Neuronal stem cell (in vitro differentiated cells): Measurements from ENCODE around the gene BTNL9.
A peak's percentile ranks its signal among the peaks of the same experiment; 100 is the strongest.

Experiments
- DNase-seq: peaks from one replicate; pipeline ENCODE4 v3.0.0-alpha.2; 2013; ENCODE audit warnings: low spot score
- H2AFZ ChIP-seq: one replicate; pipeline ENCODE4 v1.6.1; 2013; ENCODE audit warnings: mild to moderate bottlenecking, low read length, inconsistent platforms
- H2AK5ac ChIP-seq: 2 replicates; pipeline ENCODE4 v1.6.1; 2013; ENCODE audit warnings: low read depth, mild to moderate bottlenecking, inconsistent platforms, low read length, moderate library complexity, mixed read lengths
- H2BK120ac ChIP-seq: 2 replicates; pipeline ENCODE4 v1.6.1; 2013; ENCODE audit warnings: low read depth, mild to moderate bottlenecking, inconsistent platforms, low read length, moderate library complexity, mixed read lengths
- H2BK12ac ChIP-seq: one replicate; pipeline ENCODE4 v1.6.1; 2013; ENCODE audit warnings: low read length, inconsistent platforms
- H2BK15ac ChIP-seq: 2 replicates; pipeline ENCODE4 v1.6.1; 2013; ENCODE audit warnings: mild to moderate bottlenecking, low read length, inconsistent platforms, mixed read lengths
- H2BK5ac ChIP-seq: one replicate; pipeline ENCODE4 v1.6.1; 2013; ENCODE audit warnings: inconsistent platforms, mild to moderate bottlenecking, low read length, moderate library complexity
- H3K14ac ChIP-seq: one replicate; pipeline ENCODE4 v1.6.1; 2013; ENCODE audit warnings: low read length, inconsistent platforms
- H3K18ac ChIP-seq: 2 replicates; pipeline ENCODE4 v1.6.1; 2013; ENCODE audit warnings: low read length, inconsistent platforms
- H3K23ac ChIP-seq: 2 replicates; pipeline ENCODE4 v1.6.1; 2013; ENCODE audit warnings: low read depth, mild to moderate bottlenecking, mixed read lengths, low read length, inconsistent platforms; ENCODE audit not compliant: poor library complexity
- H3K27ac ChIP-seq: replicated peaks from 3 replicates; pipeline ENCODE4 v1.5.1; 2013; ENCODE audit warnings: low read length, inconsistent platforms
- H3K27me3 ChIP-seq, 3 experiments: 2 replicates each; pipeline ENCODE4 v1.6.1; 2013; ENCODE audit warnings: low read length in 3 of 3, mild to moderate bottlenecking in 2 of 3, inconsistent platforms in 1 of 3, low read depth in 1 of 3, mixed read lengths in 1 of 3, moderate library complexity in 1 of 3; ENCODE audit not compliant: control insufficient read depth in 3 of 3, insufficient read depth in 3 of 3
- H3K36me3 ChIP-seq, 2 donors: replicated peaks in 1 of 2; 2 replicates each; pipeline ENCODE4 v1.6.1; 2013; ENCODE audit warnings: low read length in 2 of 2; ENCODE audit not compliant: control insufficient read depth in 2 of 2, insufficient read depth in 2 of 2
- H3K4ac ChIP-seq: 2 replicates; pipeline ENCODE4 v1.6.1; 2013; ENCODE audit warnings: inconsistent platforms, mild to moderate bottlenecking, low read length, moderate library complexity
- H3K4me1 ChIP-seq, 2 donors: 1 replicate in 1 of 2; 2 replicates in 1 of 2; pipeline ENCODE4 v1.6.1; 2013; ENCODE audit warnings: low read length in 2 of 2, low read depth in 1 of 2; ENCODE audit not compliant: control insufficient read depth in 2 of 2, insufficient read depth in 1 of 2
- H3K4me2 ChIP-seq: one replicate; pipeline ENCODE4 v1.6.1; 2013; ENCODE audit warnings: mild to moderate bottlenecking, low read length, inconsistent platforms; ENCODE audit not compliant: insufficient read depth, poor library complexity, severe bottlenecking
- H3K4me3 ChIP-seq, 2 donors: 2 replicates each; pipeline ENCODE4 v1.5.1; 2013; ENCODE audit warnings: low read length in 2 of 2, mild to moderate bottlenecking in 2 of 2, inconsistent platforms in 1 of 2, moderate library complexity in 1 of 2
- H3K79me1 ChIP-seq: one replicate; pipeline ENCODE4 v1.6.1; 2013; ENCODE audit warnings: low read depth, mild to moderate bottlenecking, inconsistent platforms, low read length, moderate library complexity
- H3K9ac ChIP-seq: one replicate; pipeline ENCODE4 v1.6.1; 2013; ENCODE audit warnings: mild to moderate bottlenecking, low read depth, low read length, inconsistent platforms; ENCODE audit not compliant: poor library complexity
- H3K9me3 ChIP-seq, 2 donors: replicated peaks in 1 of 2; 2 replicates each; pipeline versions ENCODE3 to v1.6.1; 2013; ENCODE audit warnings: low read length in 2 of 2, mild to moderate bottlenecking in 2 of 2, inconsistent platforms in 1 of 2, low read depth in 1 of 2, mixed read lengths in 1 of 2, moderate library complexity in 1 of 2; ENCODE audit not compliant: control insufficient read depth in 2 of 2, insufficient read depth in 1 of 2
- H4K8ac ChIP-seq: one replicate; pipeline ENCODE4 v1.6.1; 2013; ENCODE audit warnings: low read depth, mild to moderate bottlenecking, inconsistent platforms, low read length, moderate library complexity
- H4K91ac ChIP-seq: one replicate; pipeline ENCODE4 v1.6.1; 2013; ENCODE audit warnings: low read length, low read depth, mild to moderate bottlenecking, inconsistent platforms; ENCODE audit not compliant: poor library complexity
- whole genome bisulfite sequencing, 2 donors: extraction: QIAGEN DNeasy Blood & Tissue Kit; methylation state at CpG; one replicate each; pipeline ENCODE4 v1.1.7; 2013; ENCODE audit warnings: missing lambda C conversion rate in 2 of 2, mixed read lengths in 1 of 2; ENCODE audit not compliant: insufficient read length in 2 of 2, insufficient replicate concordance in 1 of 2; ENCODE audit errors: extremely low coverage in 2 of 2; 5-methylcytosine and 5-hydroxymethylcytosine counted together

Gene BTNL9

GRCh38 chr5:181086884-181087205 is 46.8 kb downstream of the BTNL9 start:
- peak overlapping the region; percentile 59 for H2AFZ ChIP-seq
- no peaks in the 10 kb centered on the region for H3K36me3 ChIP-seq
- H2BK120ac ChIP-seq: no peak overlapping the region
- H4K8ac ChIP-seq: no peak overlapping the region
- H3K4me3 ChIP-seq: no peak overlapping the region
- H2AK5ac ChIP-seq: no peak overlapping the region
- no peak overlapping the region for H2BK15ac ChIP-seq
- no peak overlapping the region for H3K14ac ChIP-seq
- no peak overlapping the region for H3K18ac ChIP-seq
- no peak overlapping the region for H4K91ac ChIP-seq
- H3K27ac ChIP-seq: no peak overlapping the region
- H3K27me3 ChIP-seq: peaks cover 0 to 25% (median 10%) of the 10 kb centered on the region in 3 experiments
- H3K9ac ChIP-seq: no peak overlapping the region
- no CpG with 5 or more reads among the region's 7 CpGs for WGBS, 2 donors
- H3K79me1 ChIP-seq: no peaks in the 10 kb centered on the region
- peaks cover 0 to 3% of the 10 kb centered on the region in 2 donors for H3K9me3 ChIP-seq
- H3K4me1 ChIP-seq: peaks cover 6 to 7% of the 10 kb centered on the region in 2 donors
- H3K4ac ChIP-seq: no peak overlapping the region
- no peak overlapping the region for H2BK12ac ChIP-seq
- no peak overlapping the region for H2BK5ac ChIP-seq
- H3K23ac ChIP-seq: no peak overlapping the region
- DNase-seq: no peak
- no peak overlapping the region for H3K4me2 ChIP-seq

- Histone ChIP-seq H4K8ac (no peak overlapping the region), H3K4me3 (no peak overlapping the region), H3K9ac (no peak overlapping the region), H2BK5ac (no peak overlapping the region), H2BK15ac (no peak overlapping the region), H2BK120ac (no peak overlapping the region), H3K79me1 (no peaks in the 10 kb centered on the region), H3K9me3 (peaks cover 0 to 3% of the 10 kb centered on the region in 2 donors), H3K27me3 (peaks cover 0 to 25% (median 10%) of the 10 kb centered on the region in 3 experiments), H3K18ac (no peak overlapping the region), H3K4me2 (no peak overlapping the region), H3K4ac (no peak overlapping the region), H3K14ac (no peak overlapping the region), H2BK12ac (no peak overlapping the region), H3K23ac (no peak overlapping the region), H3K36me3 (no peaks in the 10 kb centered on the region), H2AFZ (no peak overlapping the region), H4K91ac (no peak overlapping the region), H3K27ac (no peak overlapping the region), H3K4me1 (peaks cover 6 to 7% of the 10 kb centered on the region in 2 donors), H2AK5ac (no peak overlapping the region)
- no CpG with 5 or more reads among the region's 10 CpGs for WGBS, 2 donors
- DNase-seq: no peak
Measured at GRCh38 chr5:181087309-181087708, 47.2 kb downstream of the BTNL9 start.

DNA sequence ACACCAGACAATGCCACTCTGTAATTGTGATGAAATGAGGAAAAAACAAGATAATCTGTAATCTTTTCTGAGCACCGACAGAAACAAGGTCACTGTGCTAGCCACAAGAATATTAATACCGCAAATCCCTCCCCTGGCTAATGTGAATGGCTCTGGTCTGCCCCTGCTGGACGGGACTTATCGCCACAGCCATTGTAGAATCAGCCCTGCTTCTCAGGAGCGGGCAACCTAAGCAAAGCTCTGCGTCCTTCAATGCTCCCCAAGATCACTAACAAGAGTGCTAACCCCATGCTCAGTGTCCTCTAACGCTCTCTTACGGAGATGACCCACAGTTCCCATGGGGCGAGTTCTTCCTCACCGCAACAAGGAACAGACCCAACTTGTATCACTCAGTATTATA is 48.2 kb downstream of the BTNL9 start:
- no CpG with 5 or more reads among the region's 10 CpGs for WGBS, 2 donors
- DNase-seq: no peak

DNA sequence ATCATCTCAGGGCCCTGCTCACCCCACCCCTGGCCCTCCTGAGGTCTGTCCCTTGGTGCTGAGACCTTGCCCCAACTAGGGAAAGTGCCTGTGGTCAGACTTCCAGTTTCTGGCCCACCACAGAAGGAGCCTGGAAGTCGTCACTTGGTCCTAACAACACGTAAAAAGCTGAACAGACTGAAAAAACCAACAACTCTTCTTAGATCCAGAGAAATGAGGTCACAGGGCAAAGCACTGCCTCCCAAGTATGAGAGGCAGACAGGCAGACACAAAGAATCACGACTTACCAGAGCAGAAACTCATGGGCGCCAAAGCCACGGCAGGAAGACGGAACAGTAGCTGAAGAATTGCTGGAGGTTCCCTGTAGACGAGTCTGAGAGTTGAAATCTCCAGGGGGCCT is 52.4 kb downstream of the BTNL9 start:
- H3K27me3 ChIP-seq: no peaks in the 10 kb centered on the region
- H3K79me1 ChIP-seq: no peaks in the 10 kb centered on the region
- no peak overlapping the region for H2BK5ac ChIP-seq
- no peak overlapping the region for H2BK12ac ChIP-seq
- H3K18ac ChIP-seq: no peak overlapping the region
- no peak overlapping the region for H3K9ac ChIP-seq
- H3K14ac ChIP-seq: no peak overlapping the region
- H2BK15ac ChIP-seq: no peak overlapping the region
- H2AFZ ChIP-seq: no peak overlapping the region
- H3K9me3 ChIP-seq: peaks cover 0 to 3% of the 10 kb centered on the region in 2 donors
- no peaks in the 10 kb centered on the region for H3K4me1 ChIP-seq
- no peak overlapping the region for H4K8ac ChIP-seq
- no peak overlapping the region for H3K27ac ChIP-seq
- no peak overlapping the region for H3K23ac ChIP-seq
- H4K91ac ChIP-seq: no peak overlapping the region
- no peak overlapping the region for H3K4me3 ChIP-seq
- no peaks in the 10 kb centered on the region for H3K36me3 ChIP-seq
- H3K4me2 ChIP-seq: no peak overlapping the region
- no CpG with 5 or more reads among the region's 7 CpGs for WGBS, 2 donors
- no peak for DNase-seq
- H2AK5ac ChIP-seq: no peak overlapping the region
- H2BK120ac ChIP-seq: no peak overlapping the region
- H3K4ac ChIP-seq: no peak overlapping the region

More for the DNA sequence above, 48.2 kb downstream of the BTNL9 start:
- peaks cover 0 to 3% of the 10 kb centered on the region in 2 donors for H3K9me3 ChIP-seq
- no peak overlapping the region for H2BK15ac ChIP-seq
- H4K91ac ChIP-seq: no peak overlapping the region
- no peak overlapping the region for H2AK5ac ChIP-seq
- H3K14ac ChIP-seq: no peak overlapping the region
- H2AFZ ChIP-seq: no peak overlapping the region
- H3K4me1 ChIP-seq: peaks cover 6 to 7% of the 10 kb centered on the region in 2 donors
- H3K4ac ChIP-seq: no peak overlapping the region
- no peak overlapping the region for H3K18ac ChIP-seq
- H3K36me3 ChIP-seq: no peaks in the 10 kb centered on the region
- no peak overlapping the region for H3K9ac ChIP-seq
- H3K23ac ChIP-seq: no peak overlapping the region
- no peak overlapping the region for H4K8ac ChIP-seq
- H3K79me1 ChIP-seq: no peaks in the 10 kb centered on the region
- no peak overlapping the region for H2BK120ac ChIP-seq
- no peak overlapping the region for H3K4me3 ChIP-seq
- H2BK12ac ChIP-seq: no peak overlapping the region
- peaks cover 0 to 25% (median 10%) of the 10 kb centered on the region in 3 experiments for H3K27me3 ChIP-seq
- no peak overlapping the region for H3K27ac ChIP-seq
- H3K4me2 ChIP-seq: no peak overlapping the region
- no peak overlapping the region for H2BK5ac ChIP-seq
